Upper lobe of left lung (tissue), 6 donors: ENCODE results near the gene COA8. TPM values are rescaled to one million over a fixed set of nuclear protein-coding genes. Genes with fewer than 3 reads are reported as not detected.

ENCODE experiments used
- ATAC-seq, 2 donors: fragments of 200-7000 bp; cut with Tn5 transposase; one replicate each; pipeline ENCODE4 v1.9.1; 2022; ENCODE audit warnings: mild to moderate bottlenecking in 2 of 2, moderate library complexity in 2 of 2; ENCODE audit not compliant: low FRiP score in 2 of 2
- DNase-seq, 2 donors: peaks; one replicate each; pipeline ENCODE4 v3.0.0-alpha.2; 2019 to 2020
- H3K27ac ChIP-seq, 4 donors: fragments of 200-600 bp; sonication (generic); one replicate each; pipeline ENCODE4 v1.5.1; 2016 to 2019
- H3K27me3 ChIP-seq, 4 donors: fragments of 200-600 bp; sonication (generic); one replicate each; pipeline ENCODE4 v1.5.1; 2017 to 2019
- H3K36me3 ChIP-seq, 4 donors: fragments of 200-600 bp; sonication (generic); one replicate each; pipeline ENCODE4 v1.5.1; 2016 to 2019
- H3K4me1 ChIP-seq, 4 donors: fragments of 200-600 bp; sonication (generic); one replicate each; pipeline ENCODE4 v1.5.1; 2018 to 2019
- H3K4me3 ChIP-seq, 4 donors: fragments of 200-600 bp; sonication (generic); one replicate each; pipeline ENCODE4 v1.5.1; 2017 to 2019; ENCODE audit warnings: mild to moderate bottlenecking in 2 of 4, moderate library complexity in 1 of 4
- H3K9me3 ChIP-seq, 4 donors: fragments of 200-600 bp; sonication (generic); one replicate each; pipeline ENCODE4 v1.5.1; 2018 to 2019
- EP300 ChIP-seq, 4 donors: sonication (generic); formaldehyde crosslinking; IDR thresholded peaks; one replicate each; pipeline ENCODE4 v1.5.1; 2017; ENCODE audit warnings: antibody characterized with exemption in 4 of 4, control low read depth in 2 of 4
- POLR2A ChIP-seq, 4 donors: fragments of 450-650 bp; IDR thresholded peaks; one replicate each; pipeline ENCODE4 v1.5.1; 2016 to 2017; ENCODE audit warnings: antibody characterized with exemption in 4 of 4, mild to moderate bottlenecking in 2 of 4
- POLR2AphosphoS5 ChIP-seq, 2 donors: sonication (generic); formaldehyde crosslinking; IDR thresholded peaks; one replicate each; pipeline ENCODE4 v1.5.1; 2017; ENCODE audit warnings: antibody characterized with exemption in 2 of 2
- WGBS, 2 donors: methylation state at CpG; one replicate each; pipeline ENCODE4 v1.1.5; 2017 to 2018; 5-methylcytosine and 5-hydroxymethylcytosine counted together
- total RNA-seq, 6 donors: library from RNA; depleted of rRNA in 4 of 6; stranded (reverse); fragments of >200 nt in 4 of 6; gene quantifications; one replicate each; pipeline versions ENCODE4 v1.1.0 to v1.2.1, GENCODE V29; 2016 to 2021
- TF ChIP-seq, protein P1 (sequence below), 6 experiments: fragments of 450-650 bp in 4 of 6; fragments of 200-600 bp in 2 of 6; sonication (generic) in 2 of 6; IDR thresholded peaks; one replicate each; pipeline ENCODE4 v1.5.1; 2016 to 2019; ENCODE audit warnings: antibody characterized with exemption in 6 of 6
- donor health status: DM: no; HTN: no; CAD: no; lungs with moderate emphysema.
- donor health status: DM: no; HTN: yes; CAD: no; lungs with severe emphysema.

COA8 gene
- total RNA-seq, 6 donors from 2014 or later, result 12.6 to 38.3 (median 28.6) TPM

DNA sequence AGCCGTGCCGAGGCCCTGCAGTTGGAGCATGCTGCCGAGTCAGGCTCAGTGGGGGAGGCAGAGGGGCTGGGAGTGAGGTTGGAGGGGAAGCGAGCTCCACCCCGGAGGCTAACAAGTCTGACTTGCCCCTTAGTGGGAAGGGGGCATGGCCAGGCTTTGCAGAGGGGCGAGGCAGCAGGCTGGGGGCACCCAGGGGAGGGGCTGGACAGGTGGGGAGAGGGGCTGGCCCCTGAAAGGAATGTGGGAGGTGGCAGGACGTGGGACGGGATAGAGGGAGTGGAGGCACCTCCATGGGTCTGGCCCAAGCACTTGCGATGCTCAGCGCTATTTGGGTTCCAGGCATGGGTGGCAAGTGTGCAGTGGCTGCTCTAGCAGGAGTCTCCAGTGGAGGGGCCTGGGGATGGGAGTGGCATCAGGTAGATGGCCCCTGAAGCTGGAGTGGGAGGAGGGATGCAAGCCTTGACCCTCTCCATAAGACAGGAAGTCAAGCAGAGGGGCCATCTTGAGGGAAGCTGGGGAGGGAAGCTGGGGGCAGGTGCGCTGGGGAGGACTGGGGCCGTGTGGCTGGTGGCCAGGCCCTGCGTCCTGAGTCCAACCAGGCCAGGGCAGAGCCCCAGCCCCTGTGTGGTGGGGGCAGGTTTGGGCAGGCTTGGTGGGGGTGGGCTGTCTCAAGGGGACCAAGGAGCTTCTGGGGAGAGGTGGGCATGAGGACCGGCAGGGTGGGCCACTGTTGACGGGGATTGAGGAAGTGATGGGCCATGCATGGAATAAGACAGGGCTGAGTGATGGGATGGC is 31.1 kb upstream of the COA8 start:
- H3K27me3 ChIP-seq, result no peaks in the 10 kb centered on the region
- ATAC-seq, result no peak
- H3K27ac ChIP-seq, result no peak overlapping the region
- H3K4me1 ChIP-seq, result peaks cover 26 to 44% (median 30%) of the 10 kb centered on the region in 4 donors
- TF ChIP-seq, protein P1, sequence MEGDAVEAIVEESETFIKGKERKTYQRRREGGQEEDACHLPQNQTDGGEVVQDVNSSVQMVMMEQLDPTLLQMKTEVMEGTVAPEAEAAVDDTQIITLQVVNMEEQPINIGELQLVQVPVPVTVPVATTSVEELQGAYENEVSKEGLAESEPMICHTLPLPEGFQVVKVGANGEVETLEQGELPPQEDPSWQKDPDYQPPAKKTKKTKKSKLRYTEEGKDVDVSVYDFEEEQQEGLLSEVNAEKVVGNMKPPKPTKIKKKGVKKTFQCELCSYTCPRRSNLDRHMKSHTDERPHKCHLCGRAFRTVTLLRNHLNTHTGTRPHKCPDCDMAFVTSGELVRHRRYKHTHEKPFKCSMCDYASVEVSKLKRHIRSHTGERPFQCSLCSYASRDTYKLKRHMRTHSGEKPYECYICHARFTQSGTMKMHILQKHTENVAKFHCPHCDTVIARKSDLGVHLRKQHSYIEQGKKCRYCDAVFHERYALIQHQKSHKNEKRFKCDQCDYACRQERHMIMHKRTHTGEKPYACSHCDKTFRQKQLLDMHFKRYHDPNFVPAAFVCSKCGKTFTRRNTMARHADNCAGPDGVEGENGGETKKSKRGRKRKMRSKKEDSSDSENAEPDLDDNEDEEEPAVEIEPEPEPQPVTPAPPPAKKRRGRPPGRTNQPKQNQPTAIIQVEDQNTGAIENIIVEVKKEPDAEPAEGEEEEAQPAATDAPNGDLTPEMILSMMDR (IDR thresholded peaks at IDR 0.05), result no peak
- TF ChIP-seq POLR2A (IDR thresholded peaks at IDR 0.05) (no peak), POLR2AphosphoS5 (IDR thresholded peaks at IDR 0.05) (no peak), EP300 (IDR thresholded peaks at IDR 0.05) (no peak)
- no peaks in the 10 kb centered on the region for H3K9me3 ChIP-seq
- no peak for DNase-seq
- peaks cover 0 to 41% (median 21%) of the 10 kb centered on the region in 4 donors for H3K36me3 ChIP-seq
- 91 to 94% methylated on average over 13 to 15 of the region's 15 CpGs for WGBS, 2 donors
- H3K4me3 ChIP-seq, result no peak overlapping the region

DNA sequence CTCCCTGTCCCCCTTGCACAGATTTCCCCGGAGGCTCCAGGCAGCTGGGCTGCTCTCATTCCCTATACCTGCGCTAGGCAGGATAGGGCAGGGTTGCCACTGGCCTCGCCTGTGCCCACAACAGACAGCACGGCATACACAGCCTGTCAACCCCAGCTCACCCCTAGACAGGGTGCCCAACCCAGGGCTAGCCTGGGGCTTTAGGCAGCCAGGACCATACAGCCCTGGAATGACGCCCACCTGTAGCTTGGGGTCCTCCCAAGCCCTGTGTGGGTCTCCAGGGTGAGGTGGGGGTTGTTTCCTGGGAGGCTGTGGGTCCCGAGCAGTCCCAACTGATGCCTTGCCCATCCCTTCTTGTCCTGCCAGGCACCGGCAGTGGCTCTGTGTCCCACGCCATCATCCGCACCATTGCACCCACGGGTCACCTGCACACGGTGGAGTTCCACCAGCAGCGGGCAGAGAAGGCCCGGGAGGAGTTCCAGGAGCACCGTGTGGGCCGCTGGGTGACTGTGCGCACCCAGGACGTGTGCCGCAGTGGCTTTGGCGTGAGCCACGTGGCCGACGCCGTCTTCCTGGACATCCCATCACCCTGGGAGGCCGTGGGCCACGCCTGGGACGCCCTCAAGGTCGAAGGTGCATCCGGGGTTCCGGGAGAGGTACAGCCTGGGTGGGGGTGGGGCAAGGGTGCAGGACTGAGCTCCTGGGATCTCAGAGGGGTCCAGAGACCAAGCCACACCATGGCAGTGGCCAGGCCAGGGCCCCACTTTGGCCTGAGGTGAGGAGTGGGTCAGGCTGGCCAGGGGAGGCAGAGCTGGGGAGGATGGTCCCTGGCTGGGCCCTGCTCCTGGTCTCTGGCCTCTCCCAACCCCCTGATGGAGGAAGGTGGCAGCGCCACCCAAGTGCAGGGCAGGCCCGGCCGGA is 30.3 kb upstream of the COA8 start:
- H3K27ac ChIP-seq, result no peak overlapping the region
- DNase-seq (peak in 1 of 2 donors; percentile 81), ATAC-seq (no peak)
- TF ChIP-seq POLR2A (IDR thresholded peaks at IDR 0.05), result no peak
- no peak for TF ChIP-seq EP300 (IDR thresholded peaks at IDR 0.05)
- TF ChIP-seq, protein P1 (IDR thresholded peaks at IDR 0.05), result no peak
- TF ChIP-seq POLR2AphosphoS5 (IDR thresholded peaks at IDR 0.05), result no peak
- no peaks in the 10 kb centered on the region for H3K9me3 ChIP-seq
- 92 to 93% methylated on average over 7 to 31 of the region's 32 CpGs for WGBS, 2 donors
- H3K36me3 ChIP-seq, result peaks cover 0 to 41% (median 21%) of the 10 kb centered on the region in 4 donors
- no peaks in the 10 kb centered on the region for H3K27me3 ChIP-seq
- H3K4me1 ChIP-seq, result peaks cover 25 to 36% (median 26%) of the 10 kb centered on the region in 4 donors
- no peak overlapping the region for H3K4me3 ChIP-seq

DNA sequence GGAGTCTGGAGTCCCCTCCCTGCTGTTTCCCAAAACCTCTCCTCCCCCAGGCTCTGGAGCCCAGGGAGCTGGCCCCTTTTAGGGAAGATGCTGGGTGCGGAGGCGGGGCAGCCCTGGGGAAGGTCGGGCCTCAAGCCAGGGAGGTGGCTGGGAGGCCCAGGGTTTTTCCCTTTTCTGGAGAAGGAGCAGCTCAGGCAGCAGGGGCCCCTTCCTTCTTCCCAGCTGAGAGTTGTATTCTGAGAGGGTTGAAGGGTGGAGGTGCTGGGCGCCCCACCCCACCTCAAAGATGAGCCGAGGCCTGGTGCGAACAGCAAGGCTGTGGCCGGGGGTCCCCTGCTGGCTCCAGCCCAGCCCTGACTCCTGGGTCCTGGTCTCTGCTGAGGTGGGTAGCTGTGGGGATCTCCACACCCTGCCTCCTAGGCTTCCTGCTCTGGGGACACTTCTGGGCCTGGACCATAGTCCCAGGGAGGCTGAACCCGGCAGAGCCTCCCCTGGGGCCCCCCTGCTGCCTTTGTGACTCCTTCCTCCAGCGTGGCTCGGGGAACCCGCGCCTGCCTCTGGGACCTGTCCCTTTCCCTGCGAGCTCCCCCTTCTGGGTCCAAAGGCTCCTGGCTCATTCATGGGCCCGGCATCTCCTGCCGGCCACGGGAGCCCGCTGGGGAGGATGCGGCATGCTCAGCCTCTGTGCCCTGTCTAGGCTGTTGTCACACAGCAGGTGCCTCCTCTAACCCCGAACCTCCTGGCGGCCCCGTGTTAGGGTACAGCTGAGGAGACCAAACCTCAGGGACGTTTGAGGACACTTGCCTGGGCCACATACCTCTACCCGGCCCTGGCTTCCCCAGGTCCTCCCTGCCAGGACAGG is 29.4 kb upstream of the COA8 start:
- Histone ChIP-seq H3K36me3 (peaks cover 0 to 41% (median 21%) of the 10 kb centered on the region in 4 donors), H3K4me1 (peaks cover 16 to 27% (median 17%) of the 10 kb centered on the region in 4 donors), H3K4me3 (no peak overlapping the region), H3K27ac (no peak overlapping the region), H3K9me3 (no peaks in the 10 kb centered on the region), H3K27me3 (no peaks in the 10 kb centered on the region)
- no peak for ATAC-seq
- DNase-seq, result peak in 1 of 2 donors; percentile 79
- TF ChIP-seq POLR2A (IDR thresholded peaks at IDR 0.05), result no peak
- TF ChIP-seq EP300 (IDR thresholded peaks at IDR 0.05), result no peak
- TF ChIP-seq, protein P1 (IDR thresholded peaks at IDR 0.05), result no peak
- TF ChIP-seq POLR2AphosphoS5 (IDR thresholded peaks at IDR 0.05), result no peak
- WGBS, 2 donors, result 82 to 90% methylated on average over 16 to 21 of the region's 23 CpGs

- Histone ChIP-seq H3K36me3 (peaks cover 0 to 41% (median 21%) of the 10 kb centered on the region in 4 donors), H3K4me3 (no peak overlapping the region), H3K27ac (no peak overlapping the region), H3K9me3 (no peaks in the 10 kb centered on the region), H3K4me1 (peaks cover 13 to 28% (median 19%) of the 10 kb centered on the region in 4 donors), H3K27me3 (no peaks in the 10 kb centered on the region)
- ATAC-seq (no peak), DNase-seq (peak in 1 of 2 donors; percentile 84)
- TF ChIP-seq POLR2AphosphoS5 (IDR thresholded peaks at IDR 0.05) (no peak), POLR2A (IDR thresholded peaks at IDR 0.05) (no peak), EP300 (IDR thresholded peaks at IDR 0.05) (no peak)
- TF ChIP-seq, protein P1 (IDR thresholded peaks at IDR 0.05), result no peak
- WGBS, 2 donors, result 73 to 89% methylated on average over 8 to 24 of the region's 25 CpGs
Observed at GRCh38 chr14:103533999-103534575, 28.7 kb upstream of the COA8 start.
